Keratinocyte (primary cell): ENCODE results near the gene CACNB4.

Experiments used
- CTCF ChIP-seq, 3 experiments: IDR thresholded peaks in 1 of 3; conservative IDR thresholded peaks in 1 of 3; optimal IDR thresholded peaks in 1 of 3; 2 replicates in 2 of 3; 3 replicates in 1 of 3; pipeline versions ENCODE3 to v1.5.1; 2011; ENCODE audit warnings: low read length in 3 of 3, mild to moderate bottlenecking in 3 of 3, moderate library complexity in 2 of 3, control low read depth in 1 of 3, inconsistent platforms in 1 of 3; ENCODE audit not compliant: insufficient read depth in 2 of 3; ENCODE audit errors: extremely low read depth in 1 of 3
- EZH2 ChIP-seq: IDR thresholded peaks from one replicate; pipeline ENCODE4 v1.6.1; 2012; ENCODE audit warnings: inconsistent platforms, mild to moderate bottlenecking, low read length, moderate library complexity

- TF ChIP-seq CTCF (optimal IDR thresholded peaks at IDR 0.05 in 1 of 3, IDR thresholded peaks at IDR 0.05 in 1 of 3, conservative IDR thresholded peaks at IDR 0.05 in 1 of 3; ENCODE audit: extremely low read depth in 1 of 3, insufficient read depth in 2 of 3, low read length in 3 of 3) (no peak), EZH2 (no peak)
These were observed 192.2 kb downstream of the CACNB4 start for GRCh38 chr2:151906633-151906998.
